ENCODE results near the gene RAI1.

The RAI1 gene

DNA sequence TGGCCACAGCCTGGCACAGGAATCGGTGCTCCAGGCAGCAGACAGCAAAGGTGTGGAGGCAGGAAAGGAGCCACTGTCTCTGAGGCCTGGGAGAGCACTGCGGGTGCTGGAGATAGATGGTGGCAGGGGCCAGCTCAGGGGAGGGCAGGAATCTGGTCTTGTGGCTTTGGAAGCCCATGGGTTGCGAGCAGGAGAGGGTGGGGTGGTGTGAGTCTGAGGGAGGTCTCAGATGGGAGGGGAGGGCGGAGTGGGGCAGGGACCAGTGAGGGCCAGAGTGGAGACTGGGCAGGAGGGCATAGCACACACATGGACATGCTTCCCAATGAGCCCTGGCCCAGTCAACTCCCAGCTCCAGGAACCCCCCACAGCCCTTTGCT is 85.5 kb downstream of the RAI1 start:
- ATAC-seq: no peak
- TF ChIP-seq ZFP3 (CRISPR knock-in tag; IDR thresholded peaks at IDR 0.05) (no peak), ISL1 (CRISPR knock-in tag; IDR thresholded peaks at IDR 0.05) (no peak), TOX (CRISPR knock-in tag; IDR thresholded peaks at IDR 0.05; ENCODE audit: borderline replicate concordance) (no peak), TCF4 (CRISPR knock-in tag; IDR thresholded peaks at IDR 0.05; ENCODE audit: borderline replicate concordance) (no peak), ESRRG (CRISPR knock-in tag; IDR thresholded peaks at IDR 0.05) (no peak)

GRCh38 chr17:17767154-17767869 is 86.1 kb downstream of the RAI1 start:
- ATAC-seq: peak; percentile 18; the same call in 1 of the 3 replicates
- TF ChIP-seq OSR1 (CRISPR knock-in tag; IDR thresholded peaks at IDR 0.05) (no peak), ISL1 (CRISPR knock-in tag; IDR thresholded peaks at IDR 0.05) (no peak), SNAI2 (CRISPR knock-in tag; IDR thresholded peaks at IDR 0.05) (no peak), TCF4 (CRISPR knock-in tag; IDR thresholded peaks at IDR 0.05; ENCODE audit: borderline replicate concordance) (no peak)

DNA sequence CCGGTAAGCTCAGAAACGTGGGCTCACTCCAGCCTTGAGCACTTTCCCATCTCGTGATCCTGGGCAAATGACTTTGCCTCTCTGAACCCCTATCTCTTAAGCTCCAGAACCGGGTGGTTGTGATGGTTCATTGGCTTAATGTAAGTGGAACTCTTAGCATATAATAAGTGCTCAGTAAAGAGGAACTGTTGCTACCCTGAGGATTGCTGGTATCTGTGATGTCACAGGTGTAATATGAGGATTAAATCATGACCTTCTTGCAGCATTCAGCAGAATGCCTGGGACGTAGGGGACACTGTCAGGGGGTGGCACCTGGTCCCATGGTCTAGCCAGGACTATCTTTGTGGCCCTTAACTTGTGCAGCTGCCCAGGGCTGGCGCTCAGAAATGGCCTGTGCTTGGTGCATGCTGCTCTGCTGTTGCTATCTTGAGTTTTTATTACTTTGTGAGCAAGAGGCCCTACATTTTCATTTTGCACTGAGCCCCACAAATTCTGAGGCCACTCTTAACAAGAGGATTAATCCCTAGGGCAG is 86.7 kb downstream of the RAI1 start:
- TF ChIP-seq ESRRG (CRISPR knock-in tag; IDR thresholded peaks at IDR 0.05): no peak
- no peak for TF ChIP-seq GLIS3 (CRISPR knock-in tag; IDR thresholded peaks at IDR 0.05)
- TF ChIP-seq ZFP30 (CRISPR knock-in tag; IDR thresholded peaks at IDR 0.05): no peak
- TF ChIP-seq ZC3H10 (CRISPR knock-in tag; IDR thresholded peaks at IDR 0.05): no peak
- TF ChIP-seq ARNTL (CRISPR knock-in tag; IDR thresholded peaks at IDR 0.05; ENCODE audit: borderline replicate concordance, low read depth): no peak
- no peak for TF ChIP-seq TSHZ2 (CRISPR knock-in tag; IDR thresholded peaks at IDR 0.05)
- TF ChIP-seq RARB (CRISPR knock-in tag; IDR thresholded peaks at IDR 0.05): no peak
- no peak for TF ChIP-seq SNAI2 (CRISPR knock-in tag; IDR thresholded peaks at IDR 0.05)
- TF ChIP-seq BACH2 (CRISPR knock-in tag; IDR thresholded peaks at IDR 0.05; ENCODE audit: borderline replicate concordance): no peak
- no peak for ATAC-seq

DNA sequence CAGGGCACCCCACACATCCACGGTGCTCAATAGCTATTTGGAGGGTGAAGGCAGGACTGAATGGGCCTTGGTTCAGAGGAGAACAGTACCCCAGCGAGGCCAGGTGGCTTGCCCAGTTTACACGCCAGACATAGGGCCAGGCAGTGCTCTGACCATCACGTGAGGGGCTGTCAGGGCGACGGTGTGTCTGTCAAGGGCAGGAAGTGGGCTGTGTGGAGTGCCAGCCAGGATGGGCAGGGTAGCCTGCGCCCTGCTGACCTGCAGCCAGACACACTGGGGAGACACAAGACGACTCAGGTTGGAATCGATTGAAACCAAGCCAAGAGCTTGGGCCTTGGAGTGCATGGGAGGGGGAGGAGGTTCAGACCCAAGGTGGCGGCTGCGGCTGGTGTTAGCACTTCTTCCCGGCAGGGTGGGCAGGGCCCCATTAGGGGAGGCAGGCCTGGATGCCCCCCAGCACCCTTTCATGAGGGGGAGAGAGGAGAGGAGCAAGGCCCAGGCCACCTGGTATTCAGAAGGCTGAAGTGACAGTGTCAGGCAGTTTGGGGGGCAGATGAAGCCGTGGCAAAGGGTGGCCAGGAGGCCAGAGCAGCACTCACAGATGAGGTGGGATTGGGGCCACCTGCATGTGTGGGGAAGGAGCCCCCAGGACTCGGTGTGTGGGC is 87.3 kb downstream of the RAI1 start:
- no peak for TF ChIP-seq ZFP30 (CRISPR knock-in tag; IDR thresholded peaks at IDR 0.05)
- TF ChIP-seq BACH2 (CRISPR knock-in tag; IDR thresholded peaks at IDR 0.05; ENCODE audit: borderline replicate concordance): no peak
- TF ChIP-seq ZFP3 (CRISPR knock-in tag; IDR thresholded peaks at IDR 0.05): no peak
- TF ChIP-seq TCF4 (CRISPR knock-in tag; IDR thresholded peaks at IDR 0.05; ENCODE audit: borderline replicate concordance): no peak
- no peak for TF ChIP-seq TSHZ2 (CRISPR knock-in tag; IDR thresholded peaks at IDR 0.05)
- no peak for TF ChIP-seq SNAI2 (CRISPR knock-in tag; IDR thresholded peaks at IDR 0.05)
- ATAC-seq: peak; percentile 35

DNA sequence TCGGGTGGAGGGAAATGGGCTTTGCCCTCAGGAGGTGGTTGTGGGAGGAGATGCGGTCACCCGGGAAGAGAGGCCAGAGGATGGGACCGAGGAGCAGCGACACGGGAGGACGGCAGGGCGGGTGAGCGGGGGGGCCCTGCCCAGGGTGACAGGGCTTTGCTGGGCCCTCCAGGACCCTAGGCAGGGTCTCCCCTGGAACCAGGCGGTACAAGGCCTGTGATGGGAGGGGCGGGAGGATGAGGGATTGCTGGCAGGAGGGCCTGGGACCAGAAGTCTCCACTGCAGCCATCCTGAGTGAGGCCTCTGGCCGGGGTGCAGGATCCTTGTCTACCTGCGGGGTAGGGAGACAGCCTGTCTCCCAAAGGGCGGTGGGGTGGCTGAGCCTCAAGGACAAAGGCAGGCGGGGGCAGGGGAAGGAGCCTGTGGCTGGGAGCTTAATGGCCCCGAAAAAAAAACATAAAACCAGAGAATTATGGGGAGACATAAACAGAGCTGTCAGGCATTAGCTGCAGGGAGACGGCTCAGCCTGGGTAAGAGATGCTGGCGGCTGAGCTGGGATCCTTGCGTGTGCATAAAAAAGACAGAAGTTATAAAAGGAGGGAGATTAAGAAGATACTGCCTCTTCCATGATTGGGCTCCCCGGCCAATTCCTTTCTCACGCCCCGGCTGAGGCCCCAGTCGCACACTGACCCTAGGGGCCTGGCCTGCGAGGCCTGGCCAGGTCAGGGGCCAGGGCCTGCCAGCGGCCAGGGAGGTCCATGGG is 88.8 kb downstream of the RAI1 start:
- no peak for ATAC-seq
- TF ChIP-seq ZNF565 (CRISPR knock-in tag; conservative IDR thresholded peaks at IDR 0.05; ENCODE audit: low read depth) (no peak), BACH2 (CRISPR knock-in tag; IDR thresholded peaks at IDR 0.05; ENCODE audit: borderline replicate concordance) (no peak), CSDC2 (CRISPR knock-in tag; IDR thresholded peaks at IDR 0.05) (no peak), ZFP3 (CRISPR knock-in tag; IDR thresholded peaks at IDR 0.05) (no peak), ZC3H10 (CRISPR knock-in tag; IDR thresholded peaks at IDR 0.05) (no peak), OSR1 (CRISPR knock-in tag; IDR thresholded peaks at IDR 0.05) (no peak), ZNF70 (CRISPR knock-in tag; IDR thresholded peaks at IDR 0.05) (no peak), RARB (CRISPR knock-in tag; IDR thresholded peaks at IDR 0.05) (no peak), POU6F1 (CRISPR knock-in tag; IDR thresholded peaks at IDR 0.05; ENCODE audit: borderline replicate concordance, low read depth) (no peak), SNAI2 (CRISPR knock-in tag; IDR thresholded peaks at IDR 0.05) (no peak), TCF4 (CRISPR knock-in tag; IDR thresholded peaks at IDR 0.05; ENCODE audit: borderline replicate concordance) (no peak), ZFP30 (CRISPR knock-in tag; IDR thresholded peaks at IDR 0.05) (no peak), TOX (CRISPR knock-in tag; IDR thresholded peaks at IDR 0.05; ENCODE audit: borderline replicate concordance) (no peak), PPARA (CRISPR knock-in tag; IDR thresholded peaks at IDR 0.05; ENCODE audit: borderline replicate concordance) (no peak), ESRRG (CRISPR knock-in tag; IDR thresholded peaks at IDR 0.05) (no peak), ZNF8 (CRISPR knock-in tag; IDR thresholded peaks at IDR 0.05) (no peak)
- TF ChIP-seq, protein P1, sequence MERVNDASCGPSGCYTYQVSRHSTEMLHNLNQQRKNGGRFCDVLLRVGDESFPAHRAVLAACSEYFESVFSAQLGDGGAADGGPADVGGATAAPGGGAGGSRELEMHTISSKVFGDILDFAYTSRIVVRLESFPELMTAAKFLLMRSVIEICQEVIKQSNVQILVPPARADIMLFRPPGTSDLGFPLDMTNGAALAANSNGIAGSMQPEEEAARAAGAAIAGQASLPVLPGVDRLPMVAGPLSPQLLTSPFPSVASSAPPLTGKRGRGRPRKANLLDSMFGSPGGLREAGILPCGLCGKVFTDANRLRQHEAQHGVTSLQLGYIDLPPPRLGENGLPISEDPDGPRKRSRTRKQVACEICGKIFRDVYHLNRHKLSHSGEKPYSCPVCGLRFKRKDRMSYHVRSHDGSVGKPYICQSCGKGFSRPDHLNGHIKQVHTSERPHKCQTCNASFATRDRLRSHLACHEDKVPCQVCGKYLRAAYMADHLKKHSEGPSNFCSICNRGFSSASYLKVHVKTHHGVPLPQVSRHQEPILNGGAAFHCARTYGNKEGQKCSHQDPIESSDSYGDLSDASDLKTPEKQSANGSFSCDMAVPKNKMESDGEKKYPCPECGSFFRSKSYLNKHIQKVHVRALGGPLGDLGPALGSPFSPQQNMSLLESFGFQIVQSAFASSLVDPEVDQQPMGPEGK (CRISPR knock-in tag; IDR thresholded peaks at IDR 0.05; ENCODE audit: borderline replicate concordance): no peak

All from SK-N-SH treated with all-trans-retinoic acid at 6 μM for 48 hours (cell line).